OCI-LY7 (cell line): ENCODE results near the gene RRP15.

Source experiments
- CTCF ChIP-seq: fragments of 200-600 bp; sonication (generic); conservative IDR thresholded peaks from 2 replicates; pipeline ENCODE4 v1.5.1; 2014; ENCODE audit warnings: mild to moderate bottlenecking, antibody characterized with exemption, low read length, moderate library complexity, mixed read lengths
- EZH2phosphoT487 ChIP-seq: fragments of 200-600 bp; sonication (generic); IDR thresholded peaks from 2 replicates; pipeline ENCODE4 v1.6.1; 2018; ENCODE audit warnings: low read depth, borderline replicate concordance, mild to moderate bottlenecking, mixed run types, antibody characterized with exemption, low read length, moderate library complexity, mixed read lengths

GRCh38 chr1:218322762-218323161 lies 37.7 kb downstream of the RRP15 start:
- TF ChIP-seq CTCF (no peak), EZH2phosphoT487 (no peak)
